ENCODE measurements around the gene USP32. TPM values are rescaled to one million over a fixed set of nuclear protein-coding genes. Genes with fewer than 3 reads are reported as not detected.

USP32 gene
- total and polyA plus RNA-seq, 10 of the 15 experiments (the other 5 are each of a cell fraction or from before 2014, with no cell fraction given), result 7.8 to 37.3 (median 25.5) TPM

DNA sequence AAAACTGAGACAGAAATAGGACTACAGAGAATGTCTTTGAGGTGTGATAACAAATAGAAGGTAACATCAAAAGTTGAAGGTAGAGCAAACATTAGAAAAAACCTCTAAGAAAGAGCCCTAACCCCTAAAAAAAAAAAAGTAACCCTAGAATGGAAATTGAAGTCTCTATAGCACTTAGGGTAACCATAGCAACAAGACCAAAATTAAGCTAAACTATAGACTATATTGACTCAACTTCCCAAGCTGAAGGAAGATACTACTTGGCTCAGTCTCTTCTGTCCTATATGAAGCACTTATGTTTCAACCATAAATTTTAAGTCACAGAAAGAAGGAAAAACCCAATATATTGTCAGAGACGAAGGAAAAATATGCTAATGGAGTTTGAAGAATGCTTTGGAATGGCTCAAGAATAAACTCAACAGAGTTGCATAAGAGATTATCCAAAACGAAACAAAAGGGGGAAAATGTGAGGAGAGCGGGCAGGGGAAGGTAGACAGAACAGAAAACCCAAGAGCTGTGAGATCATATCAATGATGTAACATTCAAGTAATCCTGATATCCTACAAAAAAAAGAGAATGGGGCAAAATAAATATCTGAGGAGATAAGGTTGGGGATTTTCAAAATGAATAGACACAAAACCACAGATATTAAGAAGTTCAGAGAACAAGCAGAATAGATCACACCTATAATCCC lies 88.4 kb downstream of the USP32 start:
- no TSS peak for BruUV-seq (replicated peaks)
- no peak overlapping the region for H3K4me2 ChIP-seq (ENCODE audit: control insufficient read depth, insufficient read depth)
- in situ Hi-C loops (cut with MboI) (no loop called here), intact Hi-C loops (cut with micrococcal nuclease; ENCODE audit: unreplicated experiment) (no loop called here)
- H3K27ac ChIP-seq (ENCODE audit: control insufficient read depth, insufficient read depth), result no peak overlapping the region
- 92% methylated on average over 3 of the region's 3 CpGs for WGBS (ENCODE audit: insufficient coverage, insufficient replicate concordance, low lambda C conversion rate, missing lambda C conversion rate)
- H3K4me1 ChIP-seq (ENCODE audit: control insufficient read depth, insufficient read depth, low read length), result peaks cover 6% of the 10 kb centered on the region; the same call in 1 of the 2 replicates
- H3K79me2 ChIP-seq (ENCODE audit: control insufficient read depth, insufficient read depth, low read length), result peaks cover 7% of the 10 kb centered on the region
- ATAC-seq (no peak), DNase-seq (ENCODE audit: low read depth, low spot score) (no peak), FAIRE-seq (no peak)
- H4K20me1 ChIP-seq (ENCODE audit: control insufficient read depth, insufficient read depth), result no peaks in the 10 kb centered on the region
- ChIA-PET POLR2A (interaction anchor here (0.6 to 1.0 kb wide), 3 partner anchors 10 to 82 kb away, joined by 3 to 4 read pairs (median 3); no protein-coding TSS in a partner anchor), SMC1A (ENCODE audit: uncharacterized antibody, unreplicated experiment) (interaction anchor here (0.9 to 2.3 kb wide), 8 partner anchors 10 to 95 kb away, joined by 3 to 10 read pairs (median 4); no protein-coding TSS in a partner anchor), CTCF (interaction anchor here (0.8 to 1.0 kb wide), 2 partner anchors 9 to 37 kb away, joined by 3 read pairs; no protein-coding TSS in a partner anchor), RAD21 (ENCODE audit: unreplicated experiment) (interaction anchor here (1.0 to 2.0 kb wide), 3 partner anchors 10 to 374 kb away, joined by 3 to 6 read pairs (median 6); partner anchors contain the start of gene BCAS3)
- no peaks in the 10 kb centered on the region for H3K27me3 ChIP-seq (replicated peaks in 1 of 2; ENCODE audit: control insufficient read depth in 2 of 2, insufficient read depth in 2 of 2, low read length in 1 of 2)
- H3K9ac ChIP-seq (ENCODE audit: control insufficient read depth, insufficient read depth, low read length), result no peak overlapping the region
- no peak overlapping the region for H2AFZ ChIP-seq (ENCODE audit: control insufficient read depth, low read depth, low read length)
- peaks cover 1 to 6% of the 10 kb centered on the region in 2 experiments for H3K36me3 ChIP-seq (ENCODE audit: control insufficient read depth in 2 of 2, insufficient read depth in 2 of 2, low read length in 1 of 2)
- H3K9me3 ChIP-seq (replicated peaks; ENCODE audit: control insufficient read depth, insufficient read depth, low read length), result no peaks in the 10 kb centered on the region; the same call in 1 of the 3 replicates
- no peak overlapping the region for H3K4me3 ChIP-seq
- TF ChIP-seq SMARCA5 (IDR thresholded peaks at IDR 0.05) (no peak), HDAC2 (IDR thresholded peaks at IDR 0.05) (no peak), HCFC1 (IDR thresholded peaks at IDR 0.05; ENCODE audit: low read length) (no peak), WRNIP1 (IDR thresholded peaks at IDR 0.05; ENCODE audit: borderline replicate concordance, low read depth, low read length) (no peak), CBX3 (IDR thresholded peaks at IDR 0.05; ENCODE audit: borderline replicate concordance, low read depth) (no peak), ETV6 (conservative IDR thresholded peaks at IDR 0.05 in 1 of 2, IDR thresholded peaks at IDR 0.05 in 1 of 2; ENCODE audit: borderline replicate concordance in 1 of 2, low read depth in 1 of 2) (no peak), SIN3A (IDR thresholded peaks at IDR 0.05; ENCODE audit: low read depth, low read length) (no peak), RB1 (IDR thresholded peaks at IDR 0.05; ENCODE audit: borderline replicate concordance) (no peak), JUNB (IDR thresholded peaks at IDR 0.05) (0 out of 2 replicates have a peak, but pooled peaks have one; percentile 18), NFIC (IDR thresholded peaks at IDR 0.05; ENCODE audit: low read depth, low read length) (0 out of 2 replicates have a peak, but pooled peaks have one; percentile 29), DPF2 (IDR thresholded peaks at IDR 0.05) (no peak), JUND (IDR thresholded peaks at IDR 0.05; ENCODE audit: low read depth, low read length) (no peak), RFX5 (IDR thresholded peaks at IDR 0.05; ENCODE audit: low read depth, low read length) (no peak), RAD51 (IDR thresholded peaks at IDR 0.05) (no peak), MTA2 (IDR thresholded peaks at IDR 0.05; ENCODE audit: low read depth) (no peak), SIX5 (IDR thresholded peaks at IDR 0.05; ENCODE audit: low read depth, low read length, severe bottlenecking) (no peak), PBX3 (IDR thresholded peaks at IDR 0.05; ENCODE audit: insufficient replicate concordance, low read depth, low read length) (no peak)
- TF ChIP-seq, protein P1, sequence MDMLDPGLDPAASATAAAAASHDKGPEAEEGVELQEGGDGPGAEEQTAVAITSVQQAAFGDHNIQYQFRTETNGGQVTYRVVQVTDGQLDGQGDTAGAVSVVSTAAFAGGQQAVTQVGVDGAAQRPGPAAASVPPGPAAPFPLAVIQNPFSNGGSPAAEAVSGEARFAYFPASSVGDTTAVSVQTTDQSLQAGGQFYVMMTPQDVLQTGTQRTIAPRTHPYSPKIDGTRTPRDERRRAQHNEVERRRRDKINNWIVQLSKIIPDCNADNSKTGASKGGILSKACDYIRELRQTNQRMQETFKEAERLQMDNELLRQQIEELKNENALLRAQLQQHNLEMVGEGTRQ (IDR thresholded peaks at IDR 0.05; ENCODE audit: borderline replicate concordance, low read depth, low read length), result no peak
- TF ChIP-seq, protein P2, sequence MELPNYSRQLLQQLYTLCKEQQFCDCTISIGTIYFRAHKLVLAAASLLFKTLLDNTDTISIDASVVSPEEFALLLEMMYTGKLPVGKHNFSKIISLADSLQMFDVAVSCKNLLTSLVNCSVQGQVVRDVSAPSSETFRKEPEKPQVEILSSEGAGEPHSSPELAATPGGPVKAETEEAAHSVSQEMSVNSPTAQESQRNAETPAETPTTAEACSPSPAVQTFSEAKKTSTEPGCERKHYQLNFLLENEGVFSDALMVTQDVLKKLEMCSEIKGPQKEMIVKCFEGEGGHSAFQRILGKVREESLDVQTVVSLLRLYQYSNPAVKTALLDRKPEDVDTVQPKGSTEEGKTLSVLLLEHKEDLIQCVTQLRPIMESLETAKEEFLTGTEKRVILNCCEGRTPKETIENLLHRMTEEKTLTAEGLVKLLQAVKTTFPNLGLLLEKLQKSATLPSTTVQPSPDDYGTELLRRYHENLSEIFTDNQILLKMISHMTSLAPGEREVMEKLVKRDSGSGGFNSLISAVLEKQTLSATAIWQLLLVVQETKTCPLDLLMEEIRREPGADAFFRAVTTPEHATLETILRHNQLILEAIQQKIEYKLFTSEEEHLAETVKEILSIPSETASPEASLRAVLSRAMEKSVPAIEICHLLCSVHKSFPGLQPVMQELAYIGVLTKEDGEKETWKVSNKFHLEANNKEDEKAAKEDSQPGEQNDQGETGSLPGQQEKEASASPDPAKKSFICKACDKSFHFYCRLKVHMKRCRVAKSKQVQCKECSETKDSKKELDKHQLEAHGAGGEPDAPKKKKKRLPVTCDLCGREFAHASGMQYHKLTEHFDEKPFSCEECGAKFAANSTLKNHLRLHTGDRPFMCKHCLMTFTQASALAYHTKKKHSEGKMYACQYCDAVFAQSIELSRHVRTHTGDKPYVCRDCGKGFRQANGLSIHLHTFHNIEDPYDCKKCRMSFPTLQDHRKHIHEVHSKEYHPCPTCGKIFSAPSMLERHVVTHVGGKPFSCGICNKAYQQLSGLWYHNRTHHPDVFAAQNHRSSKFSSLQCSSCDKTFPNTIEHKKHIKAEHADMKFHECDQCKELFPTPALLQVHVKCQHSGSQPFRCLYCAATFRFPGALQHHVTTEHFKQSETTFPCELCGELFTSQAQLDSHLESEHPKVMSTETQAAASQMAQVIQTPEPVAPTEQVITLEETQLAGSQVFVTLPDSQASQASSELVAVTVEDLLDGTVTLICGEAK (IDR thresholded peaks at IDR 0.05; ENCODE audit: borderline replicate concordance), result no peak

Data from GM12878 (cell line).